Ovary (tissue), 9 donors: Measurements from ENCODE around the gene C5AR2. TPM values are rescaled to one million over a fixed set of nuclear protein-coding genes. Genes with fewer than 3 reads are reported as not detected.

ENCODE experiments used
- DNase-seq, 5 donors: peaks; one replicate each; pipeline ENCODE4 v3.0.0-alpha.2; 2019 to 2020
- H3K27ac ChIP-seq, 2 donors: fragments of 200-600 bp; one replicate each; pipeline versions ENCODE4 v1.5.1 to v1.8.0; 2019 to 2022
- H3K27me3 ChIP-seq: fragments of 200-600 bp; one replicate; pipeline ENCODE4 v1.8.0; 2022
- H3K36me3 ChIP-seq: fragments of 200-600 bp; sonication (generic); one replicate; pipeline ENCODE4 v1.5.1; 2019
- H3K4me1 ChIP-seq: one replicate; pipeline ENCODE4 v1.8.1; 2013; ENCODE audit warnings: mild to moderate bottlenecking, moderate library complexity; ENCODE audit not compliant: insufficient read depth
- H3K4me3 ChIP-seq: fragments of 200-600 bp; sonication (generic); one replicate; pipeline ENCODE4 v1.5.1; 2017
- H3K9me3 ChIP-seq, 2 donors: fragments of 200-600 bp in 1 of 2; sonication (generic) in 1 of 2; one replicate each; pipeline versions ENCODE4 v1.5.1 to v1.8.1; 2013 to 2019; ENCODE audit warnings: mild to moderate bottlenecking in 1 of 2, moderate library complexity in 1 of 2
- CTCF ChIP-seq, 3 donors: fragments of 450-650 bp in 2 of 3; fragments of 200-600 bp in 1 of 3; IDR thresholded peaks; one replicate each; pipeline versions ENCODE4 v1.5.1 to v1.8.0; 2016 to 2022; ENCODE audit warnings: antibody characterized with exemption in 3 of 3, mild to moderate bottlenecking in 1 of 3
- EP300 ChIP-seq: sonication (generic); formaldehyde crosslinking; IDR thresholded peaks from one replicate; pipeline ENCODE4 v1.6.1; 2017; ENCODE audit warnings: antibody characterized with exemption
- POLR2A ChIP-seq: fragments of 450-650 bp; IDR thresholded peaks from one replicate; pipeline ENCODE4 v1.6.1; 2017; ENCODE audit warnings: antibody characterized with exemption, mild to moderate bottlenecking, moderate library complexity
- WGBS, 3 donors: extraction: QIAGEN DNeasy Blood & Tissue Kit in 1 of 3; methylation state at CpG; one replicate each; pipeline versions ENCODE4 v1.1.5 to v1.1.7; 2013 to 2017; 5-methylcytosine and 5-hydroxymethylcytosine counted together
- intact Hi-C, 4 donors: fragments of 100-400 bp; cut with DNase I; formaldehyde crosslinking; loops; one replicate each; pipeline versions ENCODE4 v1.11.0 to v1.15.1; 2022 to 2023
- polyA plus RNA-seq, 2 donors: library from polyadenylated mRNA; stranded (reverse); fragments of 200-250 nt in 1 of 2; fragments of 350-450 nt in 1 of 2; fragmentation: Illumina TruSeq in 1 of 2; extraction: RNeasy Lipid Tissue Mini Kit (QIAGEN cat#74804) in 1 of 2; gene quantifications; one replicate each; pipeline ENCODE4 v1.2.3, GENCODE V29; 2013 to 2014
- total RNA-seq, 7 donors: library from RNA; depleted of rRNA in 2 of 7; stranded (reverse); fragments of >200 nt in 2 of 7; fragmentation: NEBNext Ultra II Directional in 3 of 7; extraction: Animal tissue kit (Norgen Biotek cat#: 25700) in 3 of 7; gene quantifications; one replicate each; pipeline versions ENCODE4 v1.1.0 to v1.2.4, GENCODE V29; 2016 to 2023
- donor health status: DM: no; HTN: no; CAD: no; lungs with moderate emphysema.
- donor health status: DM: no; HTN: no; CAD: no.
- donor health status: Bipolar disorder and iron deficiency.
- donor health status: DM: yes; HTN: yes; CAD: no.
- donor health status: DM: no; HTN: no; CAD: no.
- donor health status: DM: yes; HTN: yes; CAD: no.

C5AR2 gene
- total and polyA plus RNA-seq, 9 donors: 0.41 to 3.9 (median 1.2) TPM

DNA sequence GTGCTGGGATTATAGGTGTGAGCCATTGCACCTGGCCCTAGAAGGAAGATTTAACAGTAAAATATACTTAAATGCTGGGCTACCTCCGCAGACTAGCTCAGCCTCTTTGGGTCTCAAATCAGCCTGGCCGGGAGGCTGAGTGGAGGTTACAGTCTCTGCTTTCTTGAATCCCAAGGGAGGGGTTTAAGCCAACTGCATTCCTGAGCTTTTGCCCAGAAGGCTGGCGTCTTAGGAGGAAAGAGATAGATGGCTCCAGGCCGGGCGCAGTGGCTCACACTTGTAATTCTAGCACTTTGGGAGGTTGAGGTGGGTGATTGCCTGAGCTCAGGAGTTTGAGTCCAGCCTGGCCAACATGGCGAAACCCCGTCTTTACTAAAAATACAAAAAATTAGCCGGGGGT lies 22.9 kb upstream of the C5AR2 start:
- intact Hi-C loops: loop anchor here in 2 of 4 donors (10.0 kb wide), 2 partner anchors 96 to 106 kb away; partner anchors contain the start of gene MEIS3 (in 1 of the 2)
- Histone ChIP-seq H3K4me1 (no peaks in the 10 kb centered on the region), H3K36me3 (no peaks in the 10 kb centered on the region), H3K27ac (no peak overlapping the region), H3K9me3 (no peaks in the 10 kb centered on the region), H3K27me3 (no peaks in the 10 kb centered on the region), H3K4me3 (no peak overlapping the region)
- no peak for TF ChIP-seq POLR2A
- TF ChIP-seq CTCF (IDR thresholded peaks at IDR 0.05): no peak
- TF ChIP-seq EP300: no peak
- WGBS, 3 donors: 39 to 57% (median 52%) methylated on average over 8 of the region's 8 CpGs
- DNase-seq: no peak

- Histone ChIP-seq H3K4me1 (no peaks in the 10 kb centered on the region), H3K27me3 (no peaks in the 10 kb centered on the region), H3K4me3 (no peak within 1 kb of the TSS), H3K27ac (no peak within 1 kb of the TSS), H3K36me3 (no peaks in the 10 kb centered on the region), H3K9me3 (no peaks in the 10 kb centered on the region)
- intact Hi-C loops: loop anchor here in 2 of 4 donors (10.0 kb wide), 2 partner anchors 95 to 105 kb away; partner anchors contain the start of gene MEIS3 (in 1 of the 2)
- WGBS, 3 donors: 31 to 39% (median 36%) methylated on average over 12 of the region's 12 CpGs
- TF ChIP-seq CTCF (IDR thresholded peaks at IDR 0.05) (no peak), EP300 (no peak), POLR2A (no peak)
- DNase-seq: no peak
Measured at GRCh38 chr19:47309608-47310007, 22.4 kb upstream of the C5AR2 start, which contains the start of gene C5AR1. C5AR1 (plus strand) TSS chr19:47309861; CDS start chr19:47309896, 35 bp downstream.

- DNase-seq: no peak
- no peaks in the 10 kb centered on the region for H3K36me3 ChIP-seq
- H3K4me3 ChIP-seq: no peak overlapping the region
- H3K27me3 ChIP-seq: no peaks in the 10 kb centered on the region
- no peaks in the 10 kb centered on the region for H3K4me1 ChIP-seq
- TF ChIP-seq POLR2A: no peak
- no peak for TF ChIP-seq EP300
- no peak for TF ChIP-seq CTCF (IDR thresholded peaks at IDR 0.05)
- no peak overlapping the region for H3K27ac ChIP-seq
- intact Hi-C loops: no loop called here
- WGBS, 3 donors: 66 to 75% (median 72%) methylated on average over 2 of the region's 2 CpGs
- no peaks in the 10 kb centered on the region for H3K9me3 ChIP-seq
Measured at GRCh38 chr19:47310323-47310722, 21.7 kb upstream of the C5AR2 start.

DNA sequence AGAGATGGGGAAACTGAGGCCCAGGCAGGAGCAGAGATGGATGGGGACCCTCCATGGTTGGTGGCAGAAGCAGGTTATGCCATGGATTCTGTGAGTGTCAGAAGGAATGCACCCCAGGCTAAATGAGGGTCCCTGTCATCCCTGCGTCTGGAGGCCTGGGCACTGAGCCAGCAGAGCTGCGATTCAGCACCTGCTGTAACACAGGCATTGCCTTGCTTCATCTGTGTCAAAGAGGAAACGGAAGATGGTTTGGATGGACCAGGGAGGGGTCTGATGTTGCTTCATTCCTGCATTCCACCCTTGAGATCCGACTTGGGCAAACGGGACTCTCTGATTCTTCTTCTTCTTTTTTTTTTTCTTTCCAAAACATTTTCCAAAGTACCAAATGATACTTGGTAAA lies 21.2 kb upstream of the C5AR2 start:
- no peaks in the 10 kb centered on the region for H3K9me3 ChIP-seq
- no peak overlapping the region for H3K4me3 ChIP-seq
- 4 to 10% (median 6%) methylated on average over 5 of the region's 5 CpGs for WGBS, 3 donors
- intact Hi-C loops: no loop called here
- no peak overlapping the region for H3K27ac ChIP-seq
- TF ChIP-seq CTCF (IDR thresholded peaks at IDR 0.05): no peak
- TF ChIP-seq POLR2A: no peak
- no peak for TF ChIP-seq EP300
- H3K4me1 ChIP-seq: no peaks in the 10 kb centered on the region
- DNase-seq: no peak
- H3K36me3 ChIP-seq: no peaks in the 10 kb centered on the region
- no peaks in the 10 kb centered on the region for H3K27me3 ChIP-seq
